CD4-positive, alpha-beta memory T cell (primary cell): ENCODE measurements around the gene APBB2. TPM values are rescaled to one million over a fixed set of nuclear protein-coding genes. Genes with fewer than 3 reads are reported as not detected.
"Not testable (repeated sequence)": the region's sequence is repeated elsewhere in the genome, so short reads cannot be mapped to it uniquely, and the experiment has no call there.

ENCODE experiments used
- CTCF ChIA-PET: fragments of 350-600 bp; sonication (Branson Sonifier 250); formaldehyde crosslinking; loops from one replicate; lab custom pipeline; 2021; ENCODE audit warnings: inconsistent platforms; ENCODE audit not compliant: partially characterized antibody; lab: Charles Lee
- POLR2A ChIA-PET: fragments of 350-600 bp; sonication (Branson Sonifier 250); formaldehyde crosslinking; loops from one replicate; lab custom pipeline; 2021; ENCODE audit not compliant: partially characterized antibody; lab: Charles Lee
- DNase-seq, 5 donors: peaks; one replicate each; pipeline versions ENCODE4 v3.0.0 to v3.0.0-alpha.2; 2020 to 2022; ENCODE audit warnings: mixed read lengths in 1 of 5
- H3K27ac ChIP-seq: one replicate; pipeline ENCODE4 v1.7.0; 2013; ENCODE audit warnings: low read depth, low read length
- H3K27me3 ChIP-seq: 2 replicates; pipeline ENCODE4 v1.7.0; 2013; ENCODE audit warnings: mild to moderate bottlenecking, low read length, moderate library complexity; ENCODE audit not compliant: insufficient read depth
- H3K36me3 ChIP-seq: 2 replicates; pipeline ENCODE4 v1.7.0; 2013; ENCODE audit warnings: mild to moderate bottlenecking, low read length, moderate library complexity; ENCODE audit not compliant: insufficient read depth
- H3K4me1 ChIP-seq: 2 replicates; pipeline ENCODE4 v1.7.0; 2013; ENCODE audit warnings: mild to moderate bottlenecking, low read length, moderate library complexity; ENCODE audit not compliant: insufficient read depth
- H3K4me3 ChIP-seq, 2 donors: one replicate each; pipeline ENCODE4 v1.7.0; 2013; ENCODE audit warnings: low read length in 2 of 2, mild to moderate bottlenecking in 1 of 2
- H3K9me3 ChIP-seq, 2 donors: one replicate each; pipeline ENCODE4 v1.7.0; 2013; ENCODE audit warnings: low read length in 2 of 2, control low read depth in 1 of 2; ENCODE audit not compliant: control insufficient read depth in 1 of 2
- H3K27ac Mint-ChIP-seq, 7 donors: one replicate each; pipeline ENCODE4 v1.8.0; 2020 to 2021; ENCODE audit warnings: mixed read lengths in 7 of 7, mild to moderate bottlenecking in 6 of 7, inconsistent platforms in 3 of 7, moderate library complexity in 3 of 7
- H3K27me3 Mint-ChIP-seq, 2 donors: one replicate each; pipeline ENCODE4 v1.8.0; 2020 to 2021; ENCODE audit warnings: mixed read lengths in 2 of 2
- H3K36me3 Mint-ChIP-seq, 2 donors: one replicate each; pipeline ENCODE4 v1.8.0; 2020 to 2021; ENCODE audit warnings: mixed read lengths in 2 of 2, inconsistent platforms in 1 of 2, mild to moderate bottlenecking in 1 of 2
- H3K4me1 Mint-ChIP-seq, 4 donors: one replicate each; pipeline ENCODE4 v1.8.0; 2020 to 2021; ENCODE audit warnings: mixed read lengths in 4 of 4, mild to moderate bottlenecking in 1 of 4
- H3K4me3 Mint-ChIP-seq, 8 donors: one replicate each; pipeline ENCODE4 v1.8.0; 2020 to 2021; ENCODE audit warnings: mixed read lengths in 8 of 8, mild to moderate bottlenecking in 7 of 8, moderate library complexity in 6 of 8, inconsistent platforms in 3 of 8
- H3K9me3 Mint-ChIP-seq, 8 donors: one replicate each; pipeline ENCODE4 v1.8.0; 2020 to 2021; ENCODE audit warnings: mixed read lengths in 8 of 8, mild to moderate bottlenecking in 5 of 8, inconsistent platforms in 3 of 8, moderate library complexity in 1 of 8
- intact Hi-C: fragments of 100-400 bp; cut with micrococcal nuclease; formaldehyde crosslinking; loops from one replicate; pipeline ENCODE4 v1.15.1; 2023
- polyA plus RNA-seq, 2 donors: library from polyadenylated mRNA; unstranded; fragments of 300-500 nt; fragmentation: Illumina TruSeq; gene quantifications; one replicate each; pipeline ENCODE4 v1.2.3, GENCODE V29; 2021
- total RNA-seq, 2 experiments: library from RNA; stranded (reverse); gene quantifications; one replicate each; pipeline ENCODE4 v1.2.3, GENCODE V29; 2021

The APBB2 gene
- total and polyA plus RNA-seq, 4 experiments from 2014 or later, result 0.50 to 0.58 TPM; not detected in 2

DNA sequence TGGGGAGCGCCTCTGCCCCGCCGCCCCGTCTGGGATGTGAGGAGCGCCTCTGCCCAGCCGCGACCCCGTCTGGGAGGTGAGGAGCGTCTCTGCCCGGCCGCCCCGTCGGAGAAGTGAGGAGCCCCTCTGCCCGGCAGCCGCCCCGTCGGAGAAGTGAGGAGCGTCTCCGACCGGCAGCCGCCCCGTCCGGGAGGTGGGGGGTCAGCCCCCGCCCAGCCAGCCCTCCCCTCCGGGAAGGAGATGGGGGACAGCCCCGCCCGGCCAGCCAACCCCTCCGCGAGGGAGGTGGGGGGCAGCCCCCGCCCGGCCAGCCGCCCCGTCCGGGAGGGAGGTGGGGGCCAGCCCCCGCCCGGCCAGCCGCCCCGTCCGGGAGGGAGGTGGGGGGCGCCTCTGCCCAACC lies 165.2 kb downstream of the APBB2 start:
- H3K9me3 Mint-ChIP-seq, result peaks cover 0 to 19% (median 10%) of the 10 kb centered on the region in 8 donors

DNA sequence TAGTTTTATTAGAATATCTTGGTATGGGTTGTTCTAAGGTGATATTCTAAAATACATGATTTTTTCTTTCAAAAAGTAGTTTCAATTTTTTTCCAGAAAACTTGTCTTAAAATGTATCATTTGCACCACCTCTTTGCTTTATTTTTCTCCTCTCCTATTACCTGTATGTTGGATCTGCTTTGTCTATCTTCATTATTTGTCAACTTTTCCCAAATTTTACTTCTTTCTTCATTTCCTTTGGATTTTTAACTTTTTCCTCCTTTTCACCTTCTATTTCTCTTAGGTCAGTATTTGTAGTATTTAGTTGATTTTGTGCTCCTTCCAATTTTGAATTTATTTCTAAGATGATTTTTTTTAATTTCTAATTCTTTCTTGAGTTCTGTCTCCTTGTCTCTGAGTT lies 169.6 kb downstream of the APBB2 start:
- Mint-ChIP-seq H3K36me3 (no peaks in the 10 kb centered on the region), H3K27me3 (peaks cover 0 to 1% of the 10 kb centered on the region in 2 donors), H3K4me1 (no peaks in the 10 kb centered on the region), H3K9me3 (peaks cover 0 to 19% (median 10%) of the 10 kb centered on the region in 8 donors), H3K27ac (no peak overlapping the region), H3K4me3 (no peak overlapping the region)
- no peaks in the 10 kb centered on the region for H3K36me3 ChIP-seq
- POLR2A ChIA-PET, result no interaction called here
- H3K9me3 ChIP-seq, result no peaks in the 10 kb centered on the region
- CTCF ChIA-PET, result no interaction called here
- H3K27me3 ChIP-seq, result no peaks in the 10 kb centered on the region
- no peak overlapping the region for H3K27ac ChIP-seq
- H3K4me3 ChIP-seq, result no peak overlapping the region
- intact Hi-C loops, result no loop called here
- DNase-seq, result no peak
- H3K4me1 ChIP-seq, result no peaks in the 10 kb centered on the region

More for the DNA sequence above, 165.2 kb downstream of the APBB2 start:
- H3K4me1 ChIP-seq, DNase-seq, H3K9me3 ChIP-seq, H3K36me3 Mint-ChIP-seq, H3K4me3 Mint-ChIP-seq, CTCF ChIA-PET, intact Hi-C loops, H3K27ac Mint-ChIP-seq, H3K4me1 Mint-ChIP-seq, H3K4me3 ChIP-seq, H3K27ac ChIP-seq, H3K36me3 ChIP-seq, H3K27me3 ChIP-seq, H3K27me3 Mint-ChIP-seq, POLR2A ChIA-PET: not testable (repeated sequence)

DNA sequence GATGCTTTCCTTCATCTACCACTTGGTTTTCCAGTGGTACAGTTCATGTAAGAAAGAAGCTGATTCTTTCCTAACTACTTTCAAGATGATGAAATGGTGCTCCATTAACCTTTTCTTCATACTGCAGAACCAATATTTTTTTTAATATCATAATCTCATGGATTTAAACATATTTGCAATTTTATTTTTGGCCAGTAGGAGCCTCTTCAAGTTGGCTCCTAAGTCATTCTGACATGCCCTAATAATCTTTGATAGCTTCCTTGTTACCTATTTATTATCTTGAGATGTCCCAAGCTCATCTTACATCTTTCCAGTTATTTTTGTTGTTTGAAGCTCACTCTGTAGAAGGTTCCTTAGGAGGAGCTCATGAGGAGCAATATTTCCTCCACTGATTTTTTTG lies 170.2 kb downstream of the APBB2 start:
- Histone ChIP-seq H3K9me3 (no peaks in the 10 kb centered on the region), H3K27ac (no peak overlapping the region), H3K4me3 (no peak overlapping the region), H3K4me1 (no peaks in the 10 kb centered on the region), H3K27me3 (no peaks in the 10 kb centered on the region), H3K36me3 (no peaks in the 10 kb centered on the region)
- H3K27ac Mint-ChIP-seq, result no peak overlapping the region
- intact Hi-C loops, result no loop called here
- no peak overlapping the region for H3K4me3 Mint-ChIP-seq
- H3K9me3 Mint-ChIP-seq, result peaks cover 0 to 19% (median 10%) of the 10 kb centered on the region in 8 donors
- ChIA-PET CTCF (no interaction called here), POLR2A (no interaction called here)
- H3K4me1 Mint-ChIP-seq, result no peaks in the 10 kb centered on the region
- no peaks in the 10 kb centered on the region for H3K36me3 Mint-ChIP-seq
- no peak for DNase-seq
- H3K27me3 Mint-ChIP-seq, result peaks cover 0 to 1% of the 10 kb centered on the region in 2 donors

- Histone ChIP-seq H3K36me3 (no peaks in the 10 kb centered on the region), H3K4me1 (no peaks in the 10 kb centered on the region), H3K27me3 (no peaks in the 10 kb centered on the region), H3K9me3 (no peaks in the 10 kb centered on the region), H3K27ac (no peak overlapping the region), H3K4me3 (no peak overlapping the region)
- DNase-seq, result no peak
- no peaks in the 10 kb centered on the region for H3K36me3 Mint-ChIP-seq
- CTCF ChIA-PET, result no interaction called here
- H3K9me3 Mint-ChIP-seq, result peaks cover 0 to 19% (median 10%) of the 10 kb centered on the region in 8 donors
- H3K27me3 Mint-ChIP-seq, result peaks cover 0 to 1% of the 10 kb centered on the region in 2 donors
- no peak overlapping the region for H3K27ac Mint-ChIP-seq
- intact Hi-C loops, result no loop called here
- POLR2A ChIA-PET, result no interaction called here
- no peak overlapping the region for H3K4me3 Mint-ChIP-seq
- no peaks in the 10 kb centered on the region for H3K4me1 Mint-ChIP-seq
Measured at GRCh38 chr4:41043465-41043864, 170.9 kb downstream of the APBB2 start.

DNA sequence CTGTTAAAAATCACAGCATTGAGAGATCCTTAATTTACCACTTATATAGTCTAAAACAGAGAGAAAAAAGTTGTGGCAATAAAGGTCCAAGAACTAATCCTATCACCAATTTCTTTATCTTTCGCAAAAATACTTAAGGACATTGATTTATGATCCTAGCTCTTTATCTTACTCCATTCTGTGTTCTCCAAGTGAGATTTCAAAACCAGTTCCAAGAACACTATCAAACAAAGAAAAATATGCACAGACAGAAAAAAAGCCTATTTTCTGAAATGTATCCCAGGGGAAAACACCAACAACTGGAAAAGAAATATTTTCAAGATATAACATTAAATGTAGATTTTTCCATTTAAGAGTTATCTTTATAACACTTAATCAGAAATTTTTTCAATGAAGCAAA lies 172.8 kb downstream of the APBB2 start:
- Histone ChIP-seq H3K4me1 (no peaks in the 10 kb centered on the region), H3K27ac (no peak overlapping the region), H3K36me3 (no peaks in the 10 kb centered on the region), H3K27me3 (no peaks in the 10 kb centered on the region), H3K9me3 (no peaks in the 10 kb centered on the region), H3K4me3 (no peak overlapping the region)
- Mint-ChIP-seq H3K4me1 (no peaks in the 10 kb centered on the region), H3K36me3 (no peaks in the 10 kb centered on the region), H3K27me3 (peaks cover 0 to 1% of the 10 kb centered on the region in 2 donors), H3K27ac (no peak overlapping the region), H3K9me3 (peaks cover 0 to 19% (median 10%) of the 10 kb centered on the region in 8 donors), H3K4me3 (no peak overlapping the region)
- ChIA-PET CTCF (no interaction called here), POLR2A (no interaction called here)
- intact Hi-C loops, result no loop called here
- no peak for DNase-seq

- H3K4me1 ChIP-seq, result no peaks in the 10 kb centered on the region
- H3K36me3 ChIP-seq, result no peaks in the 10 kb centered on the region
- intact Hi-C loops, result no loop called here
- no peaks in the 10 kb centered on the region for H3K27me3 ChIP-seq
- Mint-ChIP-seq H3K27ac (no peak overlapping the region), H3K9me3 (peaks cover 0 to 3% (median under 1%) of the 10 kb centered on the region in 8 donors), H3K4me1 (no peaks in the 10 kb centered on the region), H3K4me3 (no peak overlapping the region), H3K36me3 (no peaks in the 10 kb centered on the region), H3K27me3 (peaks cover 0 to 1% of the 10 kb centered on the region in 2 donors)
- H3K27ac ChIP-seq, result no peak overlapping the region
- no peaks in the 10 kb centered on the region for H3K9me3 ChIP-seq
- CTCF ChIA-PET, result no interaction called here
- DNase-seq, result no peak
- H3K4me3 ChIP-seq, result no peak overlapping the region
- POLR2A ChIA-PET, result no interaction called here
Measured at GRCh38 chr4:41039317-41039716, 175.0 kb downstream of the APBB2 start.

GRCh38 chr4:41038304-41038703 lies 176.0 kb downstream of the APBB2 start:
- H3K27ac ChIP-seq, result no peak overlapping the region
- H3K4me3 ChIP-seq, result no peak overlapping the region
- no peaks in the 10 kb centered on the region for H3K36me3 ChIP-seq
- DNase-seq, result no peak
- no peaks in the 10 kb centered on the region for H3K4me1 ChIP-seq
- no peaks in the 10 kb centered on the region for H3K27me3 ChIP-seq
- Mint-ChIP-seq H3K4me3 (no peak overlapping the region), H3K27me3 (peaks cover 0 to 1% of the 10 kb centered on the region in 2 donors), H3K36me3 (no peaks in the 10 kb centered on the region), H3K27ac (no peak overlapping the region), H3K4me1 (no peaks in the 10 kb centered on the region), H3K9me3 (no peaks in the 10 kb centered on the region)
- no peaks in the 10 kb centered on the region for H3K9me3 ChIP-seq
- intact Hi-C loops, result no loop called here
- ChIA-PET CTCF (no interaction called here), POLR2A (no interaction called here)

DNA sequence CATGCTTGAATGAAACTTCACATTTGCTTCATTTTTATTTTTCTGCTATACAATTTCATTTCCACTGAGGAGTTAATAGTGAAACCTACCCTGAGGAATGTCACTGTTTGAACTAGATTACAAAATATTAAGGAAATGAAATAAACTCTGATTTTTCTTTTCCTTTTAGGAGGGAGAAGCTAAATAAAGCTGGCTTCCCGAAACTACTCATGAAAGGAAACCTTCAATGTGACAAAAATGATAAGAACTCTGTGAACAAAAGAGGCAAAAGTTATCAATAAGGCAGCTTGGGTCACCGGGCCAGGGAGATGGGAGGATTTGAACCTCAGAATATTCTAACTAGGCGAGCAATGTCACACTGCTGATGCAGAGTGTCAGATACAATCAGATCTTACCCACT lies 185.2 kb downstream of the APBB2 start:
- no peaks in the 10 kb centered on the region for H3K27me3 Mint-ChIP-seq
- no peak overlapping the region for H3K27ac Mint-ChIP-seq
- peaks cover 6 to 32% (median 24%) of the 10 kb centered on the region in 8 donors for H3K9me3 Mint-ChIP-seq
- peaks cover 0 to 4% of the 10 kb centered on the region in 2 donors for H3K36me3 Mint-ChIP-seq
- intact Hi-C loops, result no loop called here
- no peak overlapping the region for H3K27ac ChIP-seq
- H3K4me1 ChIP-seq, result no peaks in the 10 kb centered on the region
- no peaks in the 10 kb centered on the region for H3K4me1 Mint-ChIP-seq
- ChIA-PET CTCF (no interaction called here), POLR2A (no interaction called here)
- H3K27me3 ChIP-seq, result no peaks in the 10 kb centered on the region
- H3K36me3 ChIP-seq, result no peaks in the 10 kb centered on the region
- no peak overlapping the region for H3K4me3 ChIP-seq
- no peak overlapping the region for H3K4me3 Mint-ChIP-seq
- no peak for DNase-seq
- no peaks in the 10 kb centered on the region for H3K9me3 ChIP-seq
